Psoas muscle (tissue), 8 donors: Measurements from ENCODE around the gene DPP3. TPM values are rescaled to one million over a fixed set of nuclear protein-coding genes. Genes with fewer than 3 reads are reported as not detected.

Experiments used
- ATAC-seq, 4 donors: fragments of 200-7000 bp; cut with Tn5 transposase; one replicate each; pipeline ENCODE4 v1.9.1; 2020; ENCODE audit warnings: moderate library complexity in 3 of 4, mild to moderate bottlenecking in 2 of 4
- DNase-seq, 2 donors: peaks; one replicate each; pipeline ENCODE4 v3.0.0-alpha.2; 2020
- H3K27ac ChIP-seq: fragments of 200-600 bp; one replicate; pipeline ENCODE4 v1.8.0; 2022
- H3K27me3 ChIP-seq, 3 donors: fragments of 200-600 bp in 1 of 3; one replicate each; pipeline versions ENCODE4 v1.6.1 to v1.8.0; 2013 to 2022; ENCODE audit warnings: low read length in 2 of 3, mild to moderate bottlenecking in 2 of 3, moderate library complexity in 1 of 3; ENCODE audit not compliant: insufficient read depth in 3 of 3
- H3K36me3 ChIP-seq, 2 donors: fragments of 200-600 bp in 1 of 2; one replicate each; pipeline versions ENCODE4 v1.6.1 to v1.8.0; 2013 to 2022; ENCODE audit warnings: low read depth in 1 of 2, mild to moderate bottlenecking in 1 of 2, moderate library complexity in 1 of 2; ENCODE audit not compliant: insufficient read depth in 1 of 2
- H3K4me1 ChIP-seq: fragments of 200-600 bp; one replicate; pipeline ENCODE4 v1.8.0; 2022
- H3K4me3 ChIP-seq: fragments of 200-600 bp; one replicate; pipeline ENCODE4 v1.8.0; 2022; ENCODE audit warnings: mild to moderate bottlenecking
- H3K9me3 ChIP-seq: fragments of 200-600 bp; one replicate; pipeline ENCODE4 v1.8.0; 2022
- CTCF ChIP-seq: fragments of 200-600 bp; IDR thresholded peaks from one replicate; pipeline ENCODE4 v1.8.0; 2022; ENCODE audit warnings: antibody characterized with exemption
- WGBS, 3 donors: extraction: QIAGEN DNeasy Blood & Tissue Kit; methylation state at CpG; one replicate each; pipeline versions ENCODE4 v1.1.6 to v1.1.7; 2013; 5-methylcytosine and 5-hydroxymethylcytosine counted together
- intact Hi-C, 2 donors: fragments of 100-400 bp; cut with DNase I; formaldehyde crosslinking; loops; one replicate each; pipeline versions ENCODE4 v1.11.0 to v1.14.2; 2022
- polyA plus RNA-seq, 3 donors: library from polyadenylated mRNA; stranded (reverse); fragments of 200-250 nt; gene quantifications; one replicate each; pipeline ENCODE4 v1.2.3, GENCODE V29; 2013
- total RNA-seq, 4 donors: library from RNA; stranded (reverse); fragmentation: NEBNext Ultra II Directional in 2 of 4; extraction: Animal tissue kit (Norgen Biotek cat#: 25700) in 2 of 4; gene quantifications; one replicate each; pipeline versions ENCODE4 v1.2.1 to v1.2.4, GENCODE V29; 2021 to 2023
- donor health status: healthy with polysubstance abuse.
- donor health status: DM: no; HTN: no; CAD: no; lungs with moderate emphysema.
- donor health status: Bipolar disorder and iron deficiency.
- donor health status: healthy.
- donor health status: DM: yes; HTN: yes; CAD: no.
- donor health status: DM: no; HTN: no; CAD: no.
- donor health status: DM: no; HTN: no; CAD: no.
- donor health status: DM: yes; HTN: yes; CAD: no.

The DPP3 gene
- total and polyA plus RNA-seq, 7 donors: 24.0 to 58.7 (median 33.3) TPM

GRCh38 chr11:66509131-66509561 is 28.9 kb downstream of the DPP3 start:
- Histone ChIP-seq H3K36me3 (peaks cover 0 to 31% of the 10 kb centered on the region in 2 donors), H3K4me3 (no peak overlapping the region), H3K27me3 (no peaks in the 10 kb centered on the region), H3K4me1 (peaks cover 12% of the 10 kb centered on the region), H3K9me3 (no peaks in the 10 kb centered on the region), H3K27ac (no peak overlapping the region)
- intact Hi-C loops: no loop called here
- DNase-seq: peak in 1 of 2 donors; percentile 44
- no peak for TF ChIP-seq CTCF
- 32 to 41% (median 35%) methylated on average over 7 of the region's 7 CpGs for WGBS, 3 donors
- peak in 2 of 4 donors; percentile 11 to 57 for ATAC-seq

GRCh38 chr11:66510271-66510989 is 30.2 kb downstream of the DPP3 start, which contains the start of gene BBS1:
Gene BBS1, plus strand, starts transcription at chr11:66510635. Its CDS starts 25 bp downstream, at chr11:66510660.
- TF ChIP-seq CTCF: no peak
- 1% methylated on average over 31 of the region's 31 CpGs for WGBS, 3 donors
- Histone ChIP-seq H3K4me1 (peaks cover 12% of the 10 kb centered on the region), H3K9me3 (no peaks in the 10 kb centered on the region), H3K36me3 (peaks cover 0 to 31% of the 10 kb centered on the region in 2 donors), H3K4me3 (peak within 1 kb of the TSS; percentile 89), H3K27me3 (no peaks in the 10 kb centered on the region), H3K27ac (peak within 1 kb of the TSS; percentile 53)
- DNase-seq: peak; percentile 88 to 95
- ATAC-seq: peak; percentile 94 to 99 (median 96)
- intact Hi-C loops: no loop called here

DNA sequence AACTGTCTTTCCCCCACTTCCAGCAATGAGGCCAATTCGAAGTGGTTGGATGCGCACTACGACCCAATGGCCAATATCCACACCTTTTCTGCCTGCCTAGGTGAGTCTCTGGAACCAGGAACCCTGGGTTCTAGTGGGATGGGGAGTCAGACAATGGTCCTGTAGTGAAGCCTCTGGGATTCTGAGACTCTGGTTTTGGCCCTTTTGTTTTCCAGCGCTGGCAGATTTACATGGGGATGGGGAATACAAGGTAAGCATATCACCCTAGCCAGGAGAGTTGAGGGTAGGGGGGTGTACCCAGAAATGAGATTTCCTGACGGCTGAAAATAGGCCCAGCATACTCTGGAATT is 30.7 kb downstream of the DPP3 start:
- ATAC-seq (peak in 2 of 4 donors; percentile 2 to 5), DNase-seq (no peak)
- WGBS, 3 donors: 2 to 7% (median 3%) methylated on average over 5 of the region's 5 CpGs
- H3K27me3 ChIP-seq: no peaks in the 10 kb centered on the region
- no peak overlapping the region for H3K27ac ChIP-seq
- TF ChIP-seq CTCF: no peak
- peaks cover 0 to 31% of the 10 kb centered on the region in 2 donors for H3K36me3 ChIP-seq
- H3K4me3 ChIP-seq: peak overlapping the region; percentile 89
- intact Hi-C loops: no loop called here
- no peaks in the 10 kb centered on the region for H3K9me3 ChIP-seq
- H3K4me1 ChIP-seq: peaks cover 12% of the 10 kb centered on the region

DNA sequence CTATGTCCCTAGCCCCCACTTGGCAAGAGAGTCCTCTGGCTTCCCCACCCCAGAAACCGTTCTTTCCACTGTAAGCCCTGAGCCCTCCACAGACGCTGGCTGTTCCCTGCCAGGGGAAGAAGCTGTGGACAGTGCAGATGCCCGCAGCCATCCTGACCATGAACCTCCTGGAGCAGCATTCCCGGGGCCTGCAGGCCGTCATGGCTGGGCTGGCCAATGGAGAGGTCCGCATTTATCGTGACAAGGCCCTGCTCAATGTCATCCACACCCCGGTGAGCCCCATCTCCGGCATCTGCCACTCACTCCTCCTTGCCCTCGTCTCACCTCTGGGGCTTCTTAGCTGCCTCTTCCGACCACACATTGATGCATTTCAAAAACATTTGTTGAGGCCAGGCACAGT is 43.4 kb downstream of the DPP3 start:
- H3K9me3 ChIP-seq: no peaks in the 10 kb centered on the region
- TF ChIP-seq CTCF: no peak
- no peak overlapping the region for H3K4me3 ChIP-seq
- no peaks in the 10 kb centered on the region for H3K27me3 ChIP-seq
- peaks cover 3 to 67% of the 10 kb centered on the region in 2 donors for H3K36me3 ChIP-seq
- no peak overlapping the region for H3K27ac ChIP-seq
- WGBS, 3 donors: 87 to 91% (median 87%) methylated on average over 11 of the region's 11 CpGs
- DNase-seq (peak in 1 of 2 donors; percentile 44), ATAC-seq (peak in 2 of 4 donors; percentile 4 to 21)
- intact Hi-C loops: no loop called here
- no peaks in the 10 kb centered on the region for H3K4me1 ChIP-seq
